ENCODE data around the gene TM7SF2. TPM values are rescaled to one million over a fixed set of nuclear protein-coding genes. Genes with fewer than 3 reads are reported as not detected.

Gene TM7SF2
- total and polyA plus RNA-seq, 2 of the 13 experiments (the other 11 are each of a cell fraction or from before 2014, with no cell fraction given) = 56.0 to 66.9 TPM

DNA sequence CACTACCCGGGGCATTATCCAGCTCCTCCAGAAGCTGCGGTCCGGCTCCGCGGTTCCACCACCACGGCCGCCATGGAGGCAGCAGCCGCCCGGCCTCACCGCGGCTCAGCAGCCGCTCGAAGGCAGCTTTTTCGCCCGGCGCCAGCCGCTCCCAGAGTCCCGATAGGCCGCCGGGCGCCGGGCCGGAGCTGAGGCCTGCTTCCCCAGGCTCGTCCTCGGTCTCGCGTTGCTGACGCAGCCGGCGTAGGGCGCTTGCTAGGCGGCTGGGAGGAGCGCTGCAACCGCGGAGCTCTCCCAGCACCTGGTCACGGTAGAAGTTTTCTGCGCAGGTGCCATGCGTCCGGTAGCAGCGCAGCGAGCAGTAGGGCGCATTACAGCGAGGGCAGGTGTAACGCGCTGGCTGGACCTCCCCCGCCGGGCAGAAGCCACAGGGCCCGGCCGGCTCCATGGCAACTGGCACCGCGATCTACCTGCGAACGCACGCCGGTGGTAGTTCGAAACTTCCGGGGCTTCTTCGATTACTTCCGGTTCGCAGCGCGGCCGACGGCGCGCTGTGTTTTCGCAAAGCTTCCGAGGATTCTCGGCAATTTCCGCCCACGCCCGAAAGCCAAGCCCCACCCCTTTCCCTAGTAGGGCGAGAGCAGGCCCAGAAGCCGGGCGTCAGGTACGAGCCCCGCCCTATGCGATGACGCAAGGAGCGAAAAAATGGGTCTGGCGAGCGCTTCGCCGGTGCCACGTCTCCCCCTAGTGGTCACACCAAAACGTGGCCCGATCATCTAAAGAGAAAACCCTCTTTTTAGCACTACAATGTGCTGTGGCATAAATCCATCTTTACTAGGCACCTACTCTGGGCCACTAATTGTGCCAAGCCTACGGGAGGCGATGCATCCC, 5.8 kb downstream of the TM7SF2 start, which contains the start of gene ZNHIT2 (continued):
- TF ChIP-seq HDAC2 (CRISPR knock-in tag; IDR thresholded peaks at IDR 0.05) (peak; percentile 62; the same call in 1 of the 2 replicates), PAF1 (CRISPR knock-in tag; IDR thresholded peaks at IDR 0.05) (0 out of 2 replicates have a peak, but pooled peaks have one; percentile 40), ZNF83 (CRISPR knock-in tag; IDR thresholded peaks at IDR 0.05; ENCODE audit: borderline replicate concordance) (no peak), ZNF577 (CRISPR knock-in tag; IDR thresholded peaks at IDR 0.05; ENCODE audit: borderline replicate concordance, low read depth) (no peak), FOSL1 (CRISPR knock-in tag; IDR thresholded peaks at IDR 0.05; ENCODE audit: borderline replicate concordance) (no peak), ATF1 (CRISPR knock-in tag; IDR thresholded peaks at IDR 0.05) (peak; percentile 89), NPAS2 (CRISPR knock-in tag; IDR thresholded peaks at IDR 0.05; ENCODE audit: borderline replicate concordance) (no peak), JUND (CRISPR knock-in tag; IDR thresholded peaks at IDR 0.05) (no peak), KDM1A (CRISPR knock-in tag; IDR thresholded peaks at IDR 0.05) (no peak), ZNF34 (CRISPR knock-in tag; IDR thresholded peaks at IDR 0.05; ENCODE audit: borderline replicate concordance) (no peak), IRF9 (CRISPR knock-in tag; IDR thresholded peaks at IDR 0.05; ENCODE audit: borderline replicate concordance) (0 out of 2 replicates have a peak, but pooled peaks have one; percentile 4), MAFG (CRISPR knock-in tag; IDR thresholded peaks at IDR 0.05) (no peak), NR2F2 (IDR thresholded peaks at IDR 0.05; ENCODE audit: borderline replicate concordance, low read depth) (peak; percentile 3; the same call in 1 of the 2 replicates), U2AF2 (IDR thresholded peaks at IDR 0.05; ENCODE audit: low read depth, low read length) (no peak), HMG20A (CRISPR knock-in tag; IDR thresholded peaks at IDR 0.05; ENCODE audit: borderline replicate concordance) (no peak), POLR2AphosphoS5 (IDR thresholded peaks at IDR 0.05; ENCODE audit: low read depth, low read length) (peak; percentile 79), ZZZ3 (CRISPR knock-in tag; IDR thresholded peaks at IDR 0.05; ENCODE audit: borderline replicate concordance) (peak; percentile 90; the same call in 1 of the 2 replicates), STAT5B (CRISPR knock-in tag; IDR thresholded peaks at IDR 0.05) (no peak), ZBTB8A (CRISPR knock-in tag; IDR thresholded peaks at IDR 0.05; ENCODE audit: borderline replicate concordance, low read depth) (no peak; the same call in 1 of the 2 replicates), FOXK1 (CRISPR knock-in tag; IDR thresholded peaks at IDR 0.05; ENCODE audit: borderline replicate concordance, low read depth) (peak; percentile 86; the same call in 1 of the 2 replicates), JARID2 (CRISPR knock-in tag; IDR thresholded peaks at IDR 0.05; ENCODE audit: insufficient replicate concordance) (no peak), SMYD3 (CRISPR knock-in tag; IDR thresholded peaks at IDR 0.05) (no peak), NFE2L2 (IDR thresholded peaks at IDR 0.05; ENCODE audit: low read length) (no peak)
- TF ChIP-seq, protein P1, sequence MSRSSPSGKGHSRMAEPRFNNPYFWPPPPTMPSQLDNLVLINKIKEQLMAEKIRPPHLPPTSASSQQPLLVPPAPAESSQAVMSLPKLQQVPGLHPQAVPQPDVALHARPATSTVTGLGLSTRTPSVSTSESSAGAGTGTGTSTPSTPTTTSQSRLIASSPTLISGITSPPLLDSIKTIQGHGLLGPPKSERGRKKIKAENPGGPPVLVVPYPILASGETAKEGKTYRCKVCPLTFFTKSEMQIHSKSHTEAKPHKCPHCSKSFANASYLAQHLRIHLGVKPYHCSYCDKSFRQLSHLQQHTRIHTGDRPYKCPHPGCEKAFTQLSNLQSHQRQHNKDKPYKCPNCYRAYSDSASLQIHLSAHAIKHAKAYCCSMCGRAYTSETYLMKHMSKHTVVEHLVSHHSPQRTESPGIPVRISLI (CRISPR knock-in tag; IDR thresholded peaks at IDR 0.05; ENCODE audit: borderline replicate concordance) = peak; percentile 73; the same call in 1 of the 2 replicates
- TF ChIP-seq, protein P2, sequence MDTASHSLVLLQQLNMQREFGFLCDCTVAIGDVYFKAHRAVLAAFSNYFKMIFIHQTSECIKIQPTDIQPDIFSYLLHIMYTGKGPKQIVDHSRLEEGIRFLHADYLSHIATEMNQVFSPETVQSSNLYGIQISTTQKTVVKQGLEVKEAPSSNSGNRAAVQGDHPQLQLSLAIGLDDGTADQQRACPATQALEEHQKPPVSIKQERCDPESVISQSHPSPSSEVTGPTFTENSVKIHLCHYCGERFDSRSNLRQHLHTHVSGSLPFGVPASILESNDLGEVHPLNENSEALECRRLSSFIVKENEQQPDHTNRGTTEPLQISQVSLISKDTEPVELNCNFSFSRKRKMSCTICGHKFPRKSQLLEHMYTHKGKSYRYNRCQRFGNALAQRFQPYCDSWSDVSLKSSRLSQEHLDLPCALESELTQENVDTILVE (CRISPR knock-in tag; IDR thresholded peaks at IDR 0.05) = no peak; the same call in 1 of the 2 replicates
- TF ChIP-seq, protein P3, sequence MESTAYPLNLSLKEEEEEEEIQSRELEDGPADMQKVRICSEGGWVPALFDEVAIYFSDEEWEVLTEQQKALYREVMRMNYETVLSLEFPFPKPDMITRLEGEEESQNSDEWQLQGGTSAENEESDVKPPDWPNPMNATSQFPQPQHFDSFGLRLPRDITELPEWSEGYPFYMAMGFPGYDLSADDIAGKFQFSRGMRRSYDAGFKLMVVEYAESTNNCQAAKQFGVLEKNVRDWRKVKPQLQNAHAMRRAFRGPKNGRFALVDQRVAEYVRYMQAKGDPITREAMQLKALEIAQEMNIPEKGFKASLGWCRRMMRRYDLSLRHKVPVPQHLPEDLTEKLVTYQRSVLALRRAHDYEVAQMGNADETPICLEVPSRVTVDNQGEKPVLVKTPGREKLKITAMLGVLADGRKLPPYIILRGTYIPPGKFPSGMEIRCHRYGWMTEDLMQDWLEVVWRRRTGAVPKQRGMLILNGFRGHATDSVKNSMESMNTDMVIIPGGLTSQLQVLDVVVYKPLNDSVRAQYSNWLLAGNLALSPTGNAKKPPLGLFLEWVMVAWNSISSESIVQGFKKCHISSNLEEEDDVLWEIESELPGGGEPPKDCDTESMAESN (CRISPR knock-in tag; conservative IDR thresholded peaks at IDR 0.05) = peak; percentile 96

All from HepG2 (cell line).